ENCODE results near the gene IFI27L1. TPM values are rescaled to one million over a fixed set of nuclear protein-coding genes. Genes with fewer than 3 reads are reported as not detected.

The IFI27L1 gene
- total and polyA plus RNA-seq, 7 donors, result 6.5 to 15.0 (median 10.4) TPM

- no peaks in the 10 kb centered on the region for H3K36me3 ChIP-seq (ENCODE audit: insufficient read depth in 1 of 2, low read depth in 1 of 2)
- no peaks in the 10 kb centered on the region for H3K4me1 ChIP-seq
- H3K4me3 ChIP-seq, result no peak overlapping the region
- 89 to 98% (median 94%) methylated on average over 4 of the region's 4 CpGs for WGBS, 3 donors
- H3K27me3 ChIP-seq (ENCODE audit: insufficient read depth in 3 of 3, low read length in 2 of 3), result no peaks in the 10 kb centered on the region
- no peak for ATAC-seq
- no peak overlapping the region for H3K27ac ChIP-seq
- TF ChIP-seq CTCF (IDR thresholded peaks at IDR 0.05), result no peak
- H3K9me3 ChIP-seq, result no peaks in the 10 kb centered on the region
- DNase-seq, result no peak
- intact Hi-C loops (cut with DNase I), result no loop called here
Measured at GRCh38 chr14:94089479-94089878, 8.4 kb downstream of the IFI27L1 start.

GRCh38 chr14:94093418-94093817 is 12.3 kb downstream of the IFI27L1 start:
- intact Hi-C loops (cut with DNase I), result no loop called here
- Histone ChIP-seq H3K4me1 (no peaks in the 10 kb centered on the region), H3K36me3 (ENCODE audit: insufficient read depth in 1 of 2, low read depth in 1 of 2) (peaks cover 0 to 13% of the 10 kb centered on the region in 2 donors), H3K9me3 (no peaks in the 10 kb centered on the region), H3K27ac (no peak overlapping the region), H3K4me3 (no peak overlapping the region), H3K27me3 (ENCODE audit: insufficient read depth in 3 of 3, low read length in 2 of 3) (no peaks in the 10 kb centered on the region)
- TF ChIP-seq CTCF (IDR thresholded peaks at IDR 0.05), result no peak
- DNase-seq (no peak), ATAC-seq (no peak)
- WGBS, 3 donors, result 95 to 99% (median 95%) methylated on average over 2 of the region's 2 CpGs

- Histone ChIP-seq H3K9me3 (no peaks in the 10 kb centered on the region), H3K27ac (no peak overlapping the region), H3K27me3 (ENCODE audit: insufficient read depth in 3 of 3, low read length in 2 of 3) (no peaks in the 10 kb centered on the region), H3K4me3 (no peak overlapping the region), H3K4me1 (no peaks in the 10 kb centered on the region), H3K36me3 (ENCODE audit: insufficient read depth in 1 of 2, low read depth in 1 of 2) (peaks cover 0 to 16% of the 10 kb centered on the region in 2 donors)
- ATAC-seq, result no peak
- intact Hi-C loops (cut with DNase I), result no loop called here
- TF ChIP-seq CTCF (IDR thresholded peaks at IDR 0.05), result no peak
- DNase-seq, result no peak
- 89 to 92% (median 91%) methylated on average over 4 of the region's 4 CpGs for WGBS, 3 donors
Measured at GRCh38 chr14:94097091-94097490, 16.0 kb downstream of the IFI27L1 start.

- intact Hi-C loops (cut with DNase I), result no loop called here
- ATAC-seq, result no peak
Measured at GRCh38 chr14:94098326-94098992, 17.3 kb downstream of the IFI27L1 start.

More at GRCh38 chr14:94098326-94098992, 17.3 kb downstream of the IFI27L1 start:
- no peaks in the 10 kb centered on the region for H3K9me3 ChIP-seq
- H3K4me3 ChIP-seq, result no peak overlapping the region
- no peak for TF ChIP-seq CTCF (IDR thresholded peaks at IDR 0.05)
- H3K27me3 ChIP-seq (ENCODE audit: insufficient read depth in 3 of 3, low read length in 2 of 3), result no peaks in the 10 kb centered on the region
- 65 to 76% (median 73%) methylated on average over 10 of the region's 10 CpGs for WGBS, 3 donors
- H3K36me3 ChIP-seq (ENCODE audit: insufficient read depth in 1 of 2, low read depth in 1 of 2), result peaks cover 0 to 16% of the 10 kb centered on the region in 2 donors
- no peak for DNase-seq
- no peaks in the 10 kb centered on the region for H3K4me1 ChIP-seq
- no peak overlapping the region for H3K27ac ChIP-seq

Data from psoas muscle (tissue), 8 donors.